ENCODE results near the gene SLC12A7.

Gene SLC12A7

DNA sequence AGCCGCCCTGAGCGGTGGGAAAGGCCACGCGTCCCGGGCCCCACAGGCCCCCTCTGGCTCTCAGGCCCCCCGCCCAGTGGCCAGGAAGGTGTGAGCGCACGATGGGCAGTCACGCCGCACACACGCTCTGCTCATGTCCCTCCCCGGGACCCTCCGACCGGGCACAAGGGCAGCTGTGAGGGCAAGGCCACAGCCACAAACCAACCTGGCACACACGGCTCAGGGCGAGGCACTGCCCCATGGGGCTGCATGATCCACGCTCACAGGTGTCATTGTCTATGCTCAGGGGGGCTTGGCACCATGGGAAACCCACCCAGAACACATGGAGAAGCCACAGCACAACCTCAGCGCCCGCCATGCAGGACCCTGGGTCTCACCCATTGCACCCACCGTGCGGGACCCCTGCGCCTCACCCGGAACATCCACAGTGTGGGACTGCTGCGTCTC, 51.3 kb downstream of the SLC12A7 start:
- no peak for DNase-seq

DNA sequence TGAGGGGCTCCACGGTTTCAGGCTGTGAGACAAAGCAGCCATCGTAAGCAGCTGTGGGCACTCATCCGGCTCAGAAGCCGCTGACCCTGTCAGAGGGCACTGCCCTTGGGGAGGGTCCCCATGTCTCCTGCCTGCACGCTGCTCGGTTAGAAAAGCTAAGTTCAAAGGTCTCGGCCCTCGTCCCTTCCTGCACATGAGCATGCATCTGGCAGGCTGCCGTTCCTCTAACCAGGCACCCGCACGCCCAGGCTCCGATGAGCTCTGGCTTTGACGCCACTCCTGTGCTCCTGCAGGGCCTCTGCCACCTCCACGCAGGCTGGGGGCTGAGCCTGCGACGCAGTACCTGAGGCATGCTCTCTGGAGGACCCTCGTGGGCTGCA, 52.0 kb downstream of the SLC12A7 start:
- no peak for DNase-seq

DNA sequence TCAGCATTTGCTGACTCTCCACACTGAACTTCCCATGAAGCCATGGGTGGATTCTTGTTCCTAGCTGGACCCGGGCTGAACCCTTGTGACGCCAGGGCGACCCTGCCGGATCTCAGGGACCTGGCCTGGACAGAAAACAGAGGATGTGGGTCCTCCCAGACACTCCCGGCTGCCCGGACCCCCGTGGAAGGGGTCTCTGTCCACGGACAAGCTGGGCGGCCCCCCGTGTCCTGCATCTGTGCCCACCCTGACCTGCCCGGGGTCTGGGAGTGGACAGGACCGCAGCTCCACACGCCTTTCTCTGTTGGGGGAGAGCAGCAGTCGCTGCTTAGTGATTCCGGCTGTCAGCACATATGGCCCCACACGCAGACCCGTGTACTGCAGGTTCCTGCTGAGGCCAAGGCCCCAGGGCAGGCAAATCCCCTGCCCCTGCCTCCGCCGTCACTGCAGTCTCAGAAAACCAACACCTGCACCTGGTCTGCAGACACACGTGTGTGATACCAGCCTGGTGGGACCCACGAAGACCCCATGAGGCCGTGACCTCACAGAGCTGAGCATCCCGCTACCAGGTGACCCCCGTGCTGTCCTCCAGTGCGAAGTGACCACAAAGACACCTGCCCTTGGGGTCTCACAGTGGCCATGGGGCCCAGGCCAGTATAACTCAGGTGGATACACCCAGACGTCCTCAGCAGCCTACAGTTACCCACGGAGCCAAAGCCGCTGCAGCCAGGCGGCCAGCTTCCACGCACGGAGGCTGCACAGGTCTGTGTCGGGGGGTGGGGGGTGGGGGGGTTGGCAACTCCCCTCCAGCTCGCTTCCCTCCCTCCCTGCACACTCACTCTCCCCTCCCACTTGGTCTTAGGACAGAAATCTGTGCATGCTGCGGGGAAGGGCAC, 52.6 kb downstream of the SLC12A7 start:
- no peak for DNase-seq

DNA sequence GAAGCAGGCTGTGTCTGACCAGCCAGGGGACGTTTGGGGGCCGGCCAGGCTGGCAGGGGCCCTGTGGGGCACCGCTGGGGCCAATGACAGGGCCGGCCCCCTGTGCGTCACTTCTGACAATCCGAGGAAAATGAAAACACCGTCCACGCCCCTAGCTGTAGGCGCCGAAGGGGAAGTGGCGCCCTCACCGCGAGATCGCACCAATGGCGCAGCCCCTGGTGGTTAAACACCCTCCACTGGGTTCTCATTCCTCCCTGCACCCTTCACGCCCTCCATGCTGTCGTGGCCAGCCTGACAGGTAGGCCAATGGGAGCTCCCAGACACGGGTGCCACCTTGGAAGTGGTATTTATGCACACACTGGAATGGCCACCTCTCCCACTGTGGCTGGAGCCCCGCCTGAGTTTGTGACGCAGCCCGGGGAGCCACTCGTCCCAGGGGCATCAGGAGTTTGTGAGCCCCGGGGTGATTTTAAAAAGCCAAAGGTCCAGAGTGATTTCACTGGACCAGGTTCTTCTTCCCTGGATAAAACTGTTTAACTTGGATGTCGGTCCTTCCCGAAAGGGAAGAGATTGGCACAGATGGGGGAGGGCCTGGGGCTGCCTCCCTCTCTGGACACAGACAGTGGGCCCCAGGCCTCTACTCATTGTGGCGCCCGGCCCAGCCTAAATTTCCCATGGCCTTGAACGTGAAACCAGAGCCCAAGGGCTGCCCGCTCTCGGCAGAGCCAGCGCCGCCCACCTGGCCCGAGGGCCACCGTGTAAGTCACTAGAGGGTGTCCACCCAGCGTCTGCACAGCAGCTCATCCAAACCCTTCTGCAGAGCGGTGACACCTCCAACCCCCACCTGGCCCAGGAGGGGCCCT, 53.5 kb downstream of the SLC12A7 start:
- DNase-seq: no peak

DNA sequence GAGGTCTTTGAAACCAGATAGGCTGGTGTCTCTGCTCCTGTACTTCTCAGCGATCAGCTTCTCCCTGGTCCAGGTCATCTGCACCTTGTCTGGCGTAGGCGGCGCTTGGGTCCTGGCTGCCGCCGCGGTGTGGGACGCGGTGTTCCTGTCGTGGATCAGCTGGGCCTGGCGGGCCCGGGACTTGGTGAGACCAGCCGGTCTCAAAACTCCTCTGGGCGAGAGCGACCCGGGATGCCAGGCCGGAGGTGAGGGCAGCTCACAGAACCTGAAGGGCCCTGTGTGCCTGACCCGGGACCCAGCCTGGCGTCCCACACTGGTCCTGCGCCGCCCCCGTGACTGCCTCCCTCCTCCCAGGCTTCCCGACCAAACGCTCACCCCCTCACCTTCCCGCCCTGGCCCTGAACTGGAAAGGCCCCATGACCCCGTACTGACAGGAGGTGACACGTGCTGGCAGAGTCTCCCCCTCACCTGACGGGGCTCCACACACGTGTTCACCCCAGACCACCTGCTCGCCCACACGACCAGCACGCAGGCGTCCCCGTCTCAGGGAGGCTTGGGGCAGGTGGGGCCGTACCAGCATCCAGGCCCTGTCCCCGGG, 54.3 kb downstream of the SLC12A7 start:
- DNase-seq: no peak

DNA sequence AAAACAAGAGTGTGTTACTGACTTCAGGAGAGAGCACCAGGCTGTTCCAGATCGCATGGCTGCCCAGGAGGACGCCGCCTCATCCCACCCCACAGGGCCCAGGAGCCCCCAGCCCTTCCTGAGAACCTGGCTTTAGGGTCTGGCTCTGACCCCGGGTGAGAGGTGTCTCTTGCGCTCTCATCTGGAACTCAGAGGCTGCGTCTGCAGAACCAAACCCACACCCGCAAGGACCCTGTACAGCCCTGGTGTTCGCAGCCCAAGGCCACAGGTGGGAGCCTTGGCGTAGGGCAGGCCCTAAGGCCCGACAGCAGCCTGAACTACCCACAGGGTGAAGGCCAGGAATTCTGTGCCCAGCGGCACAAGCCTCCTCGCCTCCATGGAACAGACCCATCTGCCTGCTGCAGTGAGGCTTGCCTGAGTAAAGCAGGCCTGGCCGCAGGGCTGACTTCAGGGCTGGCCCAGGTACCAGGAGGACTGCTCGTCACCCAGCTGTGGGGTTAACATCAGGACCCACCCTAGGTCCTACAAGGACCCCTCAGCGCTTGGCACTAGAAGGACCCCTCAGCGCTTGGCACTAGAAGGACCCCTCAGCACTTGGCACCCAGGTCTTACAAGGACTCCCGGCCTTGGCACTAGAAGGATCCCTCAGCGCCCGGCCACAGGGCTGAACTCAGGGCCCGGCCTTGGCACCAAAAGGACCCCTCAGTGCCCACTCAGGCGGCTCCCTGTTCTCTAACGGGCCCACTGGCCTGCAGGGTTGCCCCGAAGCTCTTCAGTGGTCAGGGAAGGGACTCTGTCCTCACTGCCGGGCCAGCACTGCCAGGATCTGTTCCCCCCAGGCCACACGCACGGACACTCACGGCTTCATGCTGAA, 55.0 kb downstream of the SLC12A7 start:
- DNase-seq: no peak

DNA sequence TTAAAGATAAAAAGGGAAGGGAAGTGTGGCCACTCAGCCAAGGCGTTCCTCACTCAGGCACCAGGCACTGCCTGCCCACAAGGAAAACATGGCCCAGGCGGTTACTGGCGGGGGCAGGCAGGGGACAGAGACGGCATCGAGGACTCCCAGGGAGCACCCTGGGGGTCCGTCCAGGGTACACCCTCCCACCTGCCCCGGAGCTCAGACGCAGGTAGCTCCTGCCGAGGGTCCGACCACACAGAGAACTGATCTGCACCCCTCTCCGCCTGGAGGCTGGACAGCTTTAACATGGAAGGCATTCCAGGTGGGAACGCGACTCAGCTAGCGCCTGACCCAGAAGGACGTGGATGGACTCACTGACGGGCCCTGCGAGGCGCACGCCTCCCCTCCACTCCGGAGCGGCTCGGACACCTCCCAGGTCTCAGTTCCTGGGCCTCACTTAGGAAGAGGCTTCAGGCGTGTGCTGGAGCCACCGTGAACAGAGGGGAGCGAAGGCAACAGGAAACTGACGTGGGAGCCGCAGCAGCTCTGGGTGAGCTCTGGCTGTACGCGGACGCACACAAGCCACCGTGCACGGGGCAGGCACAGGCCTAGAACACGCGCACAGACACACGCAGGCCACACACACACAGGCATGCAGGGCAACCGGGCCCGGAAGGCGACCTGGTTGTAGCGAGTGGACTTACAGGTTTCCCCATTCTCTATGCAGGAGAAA, 55.8 kb downstream of the SLC12A7 start:
- no peak for DNase-seq

DNA sequence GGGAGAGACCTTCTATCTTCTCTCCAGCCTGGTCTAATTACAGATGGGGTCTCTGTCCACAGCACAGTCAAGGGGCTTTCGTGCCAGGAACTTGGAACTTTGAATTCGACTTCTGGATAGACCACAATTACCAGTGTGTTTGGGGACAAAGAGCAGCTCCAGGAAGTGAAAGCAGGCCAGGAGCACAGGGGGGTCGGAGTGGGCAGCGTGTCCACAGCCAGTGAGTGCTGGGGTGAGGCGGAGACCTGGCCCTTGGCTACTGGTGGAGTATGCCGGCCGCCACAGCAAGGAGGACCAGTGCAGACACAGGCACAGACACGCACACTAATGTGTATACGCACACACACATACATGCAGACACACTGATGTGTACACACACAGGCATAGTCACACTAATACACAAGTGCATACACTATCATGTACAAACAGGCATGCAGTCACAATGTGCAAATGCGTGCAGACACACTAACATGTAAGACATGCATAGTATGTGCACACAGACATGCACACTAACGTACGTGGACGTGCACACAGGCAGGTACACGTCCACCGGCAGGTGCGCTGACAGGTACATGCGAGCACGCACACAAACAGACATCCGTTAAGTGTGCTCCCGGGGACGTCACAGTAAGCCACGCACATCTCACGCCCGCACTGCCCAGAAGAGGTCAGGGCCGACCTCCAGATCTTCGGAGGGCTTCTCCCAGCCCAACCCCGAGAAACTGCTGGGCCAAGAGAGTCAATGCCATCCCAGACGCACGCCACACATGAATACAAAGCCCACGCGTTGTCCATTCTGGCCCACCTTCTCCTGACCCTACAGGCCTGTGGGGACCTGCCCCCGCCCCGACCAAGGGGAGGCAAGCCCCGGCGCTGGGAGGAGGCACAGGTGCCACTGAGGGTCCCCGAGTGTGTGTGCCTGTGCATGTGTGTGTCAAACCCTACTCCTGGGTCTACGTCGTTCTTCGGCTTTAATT, 56.8 kb downstream of the SLC12A7 start:
- no peak for DNase-seq

DNA sequence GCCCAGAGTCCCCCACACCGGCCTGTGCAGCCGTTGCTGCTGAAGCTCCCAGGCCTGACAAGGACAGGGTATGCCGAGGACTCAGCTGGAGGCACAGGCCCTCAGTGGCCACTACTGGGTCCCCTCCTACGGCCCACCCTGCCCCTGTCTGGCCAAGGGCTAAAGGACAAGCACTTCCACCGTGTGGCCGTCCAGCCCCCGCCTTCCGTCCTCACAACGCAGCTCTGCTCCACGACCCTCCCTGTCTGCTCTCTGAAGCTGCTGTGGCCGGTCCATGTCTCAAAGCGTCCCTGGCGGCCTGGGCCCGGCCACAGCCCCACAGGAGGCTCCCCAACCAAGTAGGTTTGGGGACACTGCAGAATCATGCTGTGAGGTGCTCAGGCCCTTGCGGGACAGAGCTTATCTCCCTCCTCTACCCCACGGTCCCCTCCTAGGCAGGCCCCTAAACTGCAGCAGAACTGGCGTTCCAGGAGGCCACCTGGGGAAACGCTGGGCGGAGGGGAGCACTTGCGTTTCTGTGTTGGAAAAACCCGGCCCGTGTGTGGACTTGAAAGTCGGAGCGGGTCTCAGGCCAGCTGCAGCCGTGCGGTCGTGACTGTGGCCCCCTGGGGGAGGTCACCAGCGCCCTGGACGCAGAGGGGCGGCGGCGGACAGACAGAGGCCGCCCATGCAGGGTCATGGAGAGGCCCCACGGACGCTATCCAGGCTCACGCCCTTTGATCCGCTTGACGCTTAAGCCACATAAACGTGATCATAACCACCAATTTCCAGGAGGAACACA, 57.7 kb downstream of the SLC12A7 start:
- DNase-seq: no peak

DNA sequence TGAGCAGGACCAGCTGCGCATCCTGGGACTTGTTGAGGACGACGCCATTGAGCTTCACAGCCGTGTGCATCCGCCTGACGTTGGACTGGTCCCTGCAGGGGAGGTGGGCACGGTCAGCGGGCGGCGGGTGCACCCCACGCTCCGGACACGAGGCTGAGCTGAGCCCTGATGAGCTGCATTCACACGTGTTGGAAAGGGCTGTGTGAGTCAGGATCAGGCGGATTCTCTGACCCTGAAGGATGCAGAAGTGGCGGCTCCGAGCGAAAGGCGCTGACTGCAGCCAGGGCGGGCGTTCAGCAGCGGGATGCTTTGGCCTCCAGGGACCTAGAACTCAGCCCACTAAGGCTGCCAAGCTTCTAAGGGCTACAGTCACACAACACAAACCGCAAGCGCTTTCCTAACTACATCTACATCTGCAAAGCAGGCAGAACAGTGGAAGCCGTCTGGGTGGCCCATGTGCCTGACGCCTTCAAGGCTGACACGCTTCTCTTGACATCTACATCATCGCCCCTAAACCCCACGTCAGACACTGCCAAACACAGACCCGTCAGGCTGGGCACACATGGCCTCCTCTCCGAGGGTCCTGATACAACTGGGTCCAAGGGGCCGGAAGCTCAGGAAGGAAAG, 58.4 kb downstream of the SLC12A7 start:
- DNase-seq: no peak

DNA sequence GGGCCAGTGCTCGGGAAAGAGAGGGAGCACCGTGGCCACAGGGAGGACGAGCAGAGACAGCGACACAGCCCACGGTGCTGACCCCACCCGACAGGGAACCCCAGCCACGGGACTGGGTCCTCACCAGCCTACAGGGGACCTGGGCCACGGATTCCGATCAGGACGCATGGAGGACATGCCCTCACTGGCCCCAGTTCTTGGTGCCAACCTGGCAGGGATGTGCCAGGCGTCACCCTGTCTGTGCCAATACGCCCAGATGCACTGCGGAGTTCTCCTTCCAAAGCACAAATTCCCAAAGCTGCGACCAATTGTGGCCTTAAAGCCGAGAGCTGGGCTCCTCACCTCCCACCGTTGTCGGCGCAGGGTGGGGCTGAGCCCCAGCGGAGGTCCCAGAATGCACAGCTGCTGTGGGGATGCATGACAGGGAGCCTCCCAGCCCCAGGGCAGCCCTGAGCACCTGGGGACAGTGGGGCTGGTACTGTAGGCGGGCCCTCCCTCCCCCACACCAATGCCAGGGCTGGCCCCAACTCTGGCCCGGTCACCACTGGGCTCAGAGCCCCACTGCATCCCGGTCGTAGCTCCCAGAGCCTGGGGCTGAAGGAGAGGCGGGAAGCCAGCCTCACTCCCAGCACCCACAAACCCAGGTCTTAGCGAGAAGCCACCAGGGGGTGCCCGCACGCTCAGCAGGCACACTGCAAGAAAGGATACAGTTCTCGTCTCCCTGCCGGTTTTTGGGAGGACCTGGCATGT, 59.0 kb downstream of the SLC12A7 start:
- no peak for DNase-seq

DNA sequence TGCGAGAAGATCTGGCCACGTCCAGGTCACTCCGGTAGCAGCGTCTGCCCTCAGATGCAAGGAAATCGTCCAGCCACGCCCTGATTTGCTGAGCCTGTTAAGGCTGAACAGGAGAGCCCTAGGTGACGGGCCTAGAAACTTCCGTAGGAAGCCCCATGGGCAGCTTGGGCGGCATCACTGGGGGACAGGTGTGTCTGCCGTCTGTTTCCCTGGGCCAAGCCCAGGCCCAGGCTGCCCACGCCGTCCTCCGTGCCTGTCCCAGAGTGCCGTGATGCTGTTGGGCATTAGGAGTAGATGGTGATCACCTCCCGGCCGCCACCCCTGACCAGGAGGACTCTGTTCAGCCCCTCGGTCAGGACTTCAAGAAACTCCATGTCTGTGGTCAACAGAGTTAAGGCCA, 59.8 kb downstream of the SLC12A7 start:
- no peak for DNase-seq

DNA sequence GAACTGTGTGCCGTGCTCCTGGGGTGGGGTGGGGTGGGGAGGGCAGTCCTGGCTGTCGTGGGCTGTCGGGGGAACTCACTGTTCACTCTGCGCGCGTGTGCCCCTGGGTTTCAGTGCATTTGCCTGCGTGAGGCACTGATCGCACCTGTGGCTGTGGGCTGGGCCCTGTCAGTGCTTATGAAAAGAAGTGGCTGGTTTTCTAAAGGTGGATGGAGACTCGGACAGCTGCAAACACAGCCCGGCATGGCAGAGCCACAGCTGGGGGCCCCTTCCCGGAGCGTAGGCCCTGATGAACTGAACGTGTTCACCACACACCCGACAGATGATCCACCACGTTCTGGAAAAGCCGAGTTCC, 60.5 kb downstream of the SLC12A7 start:
- DNase-seq: no peak

DNA sequence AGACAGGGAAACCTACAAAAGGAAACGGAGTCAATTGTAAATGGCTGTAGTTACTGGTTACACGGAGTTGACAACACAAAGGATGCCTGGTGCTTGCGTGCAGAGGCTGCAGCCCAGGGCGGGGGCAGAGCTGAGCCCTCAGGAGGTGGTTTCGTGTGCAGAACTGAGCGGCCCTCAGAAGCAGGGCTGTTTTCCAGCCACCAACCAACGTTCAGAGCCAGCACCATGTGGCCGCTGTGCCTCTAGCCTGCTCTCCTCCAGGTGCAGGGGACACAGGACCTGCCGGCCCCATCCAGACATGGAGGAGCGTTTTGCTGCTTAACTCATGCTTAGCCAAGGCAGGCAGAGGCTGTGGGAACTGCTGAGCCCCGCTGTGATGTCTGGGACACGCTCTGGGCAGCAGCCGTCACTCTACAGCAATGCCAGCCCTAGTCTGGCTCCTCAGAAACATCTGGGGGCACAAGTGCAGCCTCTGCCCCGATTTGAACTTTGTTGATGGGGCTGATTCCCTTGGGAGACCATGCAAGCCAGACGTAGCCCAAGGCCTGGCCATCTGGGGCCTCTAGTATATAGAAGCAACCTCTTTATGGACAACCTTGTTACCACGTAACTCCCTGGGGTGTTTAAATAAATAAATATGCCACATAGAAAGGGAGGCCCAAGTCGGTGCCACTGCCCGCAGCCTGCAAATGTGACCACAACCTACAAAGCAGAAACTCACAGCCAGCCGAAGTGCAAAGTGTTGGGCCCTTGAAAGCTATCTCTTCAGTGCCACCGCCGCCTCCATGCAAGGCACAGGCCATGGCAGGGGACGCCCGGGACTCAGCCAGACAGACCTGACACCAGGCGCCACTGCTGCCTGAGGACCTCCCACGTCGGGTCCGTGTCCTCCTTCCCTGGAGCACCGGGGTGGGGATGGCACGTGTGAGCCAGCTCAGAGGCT, 61.2 kb downstream of the SLC12A7 start:
- no peak for DNase-seq

DNA sequence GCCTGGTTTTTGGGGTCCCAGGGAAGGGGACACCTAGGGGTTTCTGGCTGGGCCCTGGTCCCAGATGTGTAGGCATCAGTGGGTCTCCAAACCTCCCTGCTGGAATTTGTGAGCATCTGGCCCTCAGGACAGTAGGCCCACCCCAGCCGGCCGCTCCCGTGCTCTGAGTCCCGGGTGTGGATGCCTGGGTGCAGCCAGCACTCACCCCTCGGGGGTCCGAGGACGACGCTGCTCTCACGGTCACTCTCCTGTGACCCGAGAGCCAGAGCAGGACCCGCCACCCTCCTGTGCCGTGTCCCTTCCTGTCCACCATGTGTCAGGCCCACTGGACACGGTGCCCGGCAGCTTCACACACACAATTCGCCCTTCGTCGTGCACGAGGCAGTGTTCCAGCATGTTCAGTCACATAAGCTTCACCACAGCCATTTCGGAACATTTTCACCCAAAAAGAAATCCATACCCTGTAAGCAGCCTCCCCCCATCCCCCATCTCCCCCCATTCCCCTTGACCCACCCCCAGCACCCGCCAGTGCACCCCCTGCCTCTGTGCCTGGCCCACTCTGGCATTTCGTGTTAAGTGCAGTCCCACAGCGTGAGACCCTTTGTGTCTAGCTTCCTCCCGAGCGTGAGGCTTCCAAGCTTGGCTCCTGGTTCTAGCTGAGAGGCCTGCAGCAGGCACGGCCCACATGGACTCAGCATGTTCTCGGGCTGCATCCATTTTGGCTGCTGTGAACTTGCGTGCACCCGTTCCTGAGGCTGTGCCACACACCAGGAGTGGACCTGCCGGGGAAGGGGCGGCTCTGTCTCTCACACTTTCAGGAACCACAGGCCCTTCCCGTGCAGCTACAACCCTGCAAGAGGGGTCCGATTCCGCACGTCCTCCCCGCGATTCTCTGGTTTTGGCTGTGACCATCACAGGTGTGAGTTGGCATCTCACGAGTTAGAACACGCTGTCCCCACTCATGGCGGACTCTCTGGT, 62.7 kb downstream of the SLC12A7 start:
- no peak for DNase-seq

DNA sequence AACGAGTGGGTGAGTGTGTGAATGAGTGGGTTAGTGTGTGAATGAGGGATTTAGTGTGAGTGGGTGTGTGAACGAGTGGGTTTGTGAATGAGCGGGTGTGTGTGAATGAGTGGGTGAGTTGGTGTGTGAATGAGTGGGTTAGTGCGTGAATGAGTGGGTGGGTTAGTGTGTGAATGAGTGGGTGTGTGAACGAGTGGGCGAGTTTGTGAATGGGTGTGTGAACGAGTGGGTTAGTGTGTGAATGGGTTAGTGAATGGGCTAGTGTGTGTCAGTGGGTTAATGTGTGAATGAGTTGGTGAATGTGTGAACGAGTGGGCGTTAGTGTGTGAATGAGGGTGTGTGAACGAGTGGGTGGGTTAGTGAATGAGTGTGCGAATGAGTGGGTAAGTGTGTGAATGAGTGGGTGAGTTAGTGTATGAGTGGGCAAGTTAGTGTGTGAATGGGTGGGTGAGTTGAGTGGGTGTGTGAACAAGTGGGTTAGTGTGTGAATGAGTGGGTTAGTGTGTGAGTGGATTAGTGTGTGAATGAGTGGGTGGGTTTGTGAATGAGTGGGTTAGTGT, 63.6 kb downstream of the SLC12A7 start:
- no peak for DNase-seq

Measured in CD4-positive, alpha-beta T cell treated with Interleukin-17A for 4 hours (primary cell).